GM19043 (cell line): ENCODE data around the gene SLC17A9.

ENCODE experiments used
- ATAC-seq: cut with Tn5 transposase; IDR thresholded peaks from one replicate; pipeline ENCODE4 v1.9.1; 2021; ENCODE audit warnings: low read depth; ENCODE audit not compliant: unreplicated experiment

Gene SLC17A9

GRCh38 chr20:62979310-62979709 is 26.8 kb downstream of the SLC17A9 start:
- no peak for ATAC-seq

GRCh38 chr20:62979876-62980373 is 27.4 kb downstream of the SLC17A9 start:
- no peak for ATAC-seq

DNA sequence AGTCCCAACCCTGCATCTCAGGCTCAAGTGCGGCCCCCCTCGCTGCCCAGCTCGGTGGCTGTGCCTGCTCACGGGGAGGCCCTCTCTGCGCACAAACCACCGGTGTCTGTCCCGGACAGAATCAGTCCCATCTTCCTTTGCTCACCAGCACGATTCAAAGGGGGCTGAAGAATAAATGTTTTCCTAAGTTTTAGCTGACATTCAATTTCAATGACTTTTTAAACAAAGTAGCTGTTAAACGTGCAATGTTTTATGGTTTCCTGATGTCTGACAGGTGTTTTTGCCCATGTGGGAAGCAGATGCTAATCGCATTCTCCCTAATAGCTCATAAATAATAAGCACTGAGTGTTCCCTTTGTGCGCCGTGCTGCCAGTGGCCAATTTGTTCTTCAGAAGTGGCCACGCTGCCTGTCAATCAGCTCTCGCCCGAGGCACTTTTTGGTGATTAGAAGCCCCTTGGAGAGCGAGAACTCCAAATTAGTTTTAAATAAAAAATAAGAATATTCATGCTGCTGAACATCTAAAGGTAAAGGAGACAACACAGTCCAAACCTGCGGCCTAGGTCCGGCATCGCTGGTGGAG is 28.0 kb downstream of the SLC17A9 start:
- no peak for ATAC-seq

GRCh38 chr20:62980970-62981369 is 28.5 kb downstream of the SLC17A9 start:
- no peak for ATAC-seq

DNA sequence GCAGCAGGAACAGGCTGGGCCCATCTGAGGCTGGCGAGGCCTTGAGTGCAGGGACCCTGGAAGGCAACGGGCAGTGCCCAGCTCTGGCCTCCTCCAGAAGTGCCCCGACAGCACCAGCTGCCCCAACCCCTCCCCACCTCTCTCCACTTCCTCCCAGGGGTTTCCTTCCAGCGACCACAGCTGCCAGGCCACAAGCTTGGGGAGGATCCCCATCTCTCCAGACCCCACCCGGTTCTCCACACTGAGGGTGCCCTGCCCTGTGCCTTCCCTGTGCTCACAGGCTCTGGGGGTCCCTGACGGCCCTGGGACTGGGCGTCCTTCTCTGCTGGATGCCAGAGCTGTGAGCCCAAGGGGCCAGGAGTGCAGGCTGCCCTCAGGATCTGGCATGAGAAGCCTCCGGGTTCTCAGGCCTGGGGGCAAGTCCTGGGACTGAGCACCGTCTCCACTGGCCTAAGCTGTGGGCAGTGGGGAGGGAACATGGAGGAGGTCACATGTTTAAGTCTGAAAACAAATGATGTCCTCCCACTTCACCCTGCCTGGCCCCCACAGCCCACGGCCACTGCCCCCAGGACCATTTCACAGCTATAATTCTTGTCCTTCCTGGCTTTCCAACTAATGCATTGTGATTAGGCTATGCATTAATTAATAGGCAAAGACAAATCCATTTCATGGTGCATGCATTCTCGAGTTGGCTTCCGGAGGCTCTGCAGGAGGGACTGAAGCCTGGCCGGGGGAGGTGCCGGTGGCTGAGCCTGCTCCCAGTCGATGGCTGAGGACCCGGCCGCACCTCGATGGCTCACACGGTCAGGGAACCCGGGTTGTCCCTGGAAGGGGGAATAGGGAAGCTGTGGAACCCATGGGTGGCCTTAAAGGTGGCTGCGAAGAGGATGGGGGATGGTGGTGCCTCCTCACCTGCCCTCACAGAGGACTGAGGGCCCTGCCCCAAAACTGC is 29.9 kb downstream of the SLC17A9 start:
- no peak for ATAC-seq

DNA sequence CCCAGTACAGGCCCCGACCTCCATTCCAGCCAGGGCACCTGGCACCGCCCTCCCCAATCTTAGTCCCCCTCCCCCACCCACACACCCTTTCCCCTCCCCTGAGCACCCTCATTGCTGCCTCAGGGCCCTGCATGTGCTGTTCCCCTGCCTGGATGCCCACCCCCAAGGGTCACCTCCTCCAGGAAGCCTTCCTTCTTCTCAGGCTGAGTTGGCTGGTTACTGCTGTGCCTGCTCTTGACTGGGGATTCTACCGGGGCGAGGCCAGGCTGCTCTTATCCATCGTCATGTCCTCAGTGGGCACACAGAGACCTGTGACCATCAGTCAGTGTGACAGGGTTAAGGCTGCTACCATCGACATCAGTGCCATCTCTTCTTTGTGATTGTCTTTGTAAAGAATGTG is 30.7 kb downstream of the SLC17A9 start:
- ATAC-seq, result no peak

- no peak for ATAC-seq
These were observed 32.3 kb downstream of the SLC17A9 start for GRCh38 chr20:62984666-62985443.

GRCh38 chr20:62985444-62985778 is 32.9 kb downstream of the SLC17A9 start:
- no peak for ATAC-seq

DNA sequence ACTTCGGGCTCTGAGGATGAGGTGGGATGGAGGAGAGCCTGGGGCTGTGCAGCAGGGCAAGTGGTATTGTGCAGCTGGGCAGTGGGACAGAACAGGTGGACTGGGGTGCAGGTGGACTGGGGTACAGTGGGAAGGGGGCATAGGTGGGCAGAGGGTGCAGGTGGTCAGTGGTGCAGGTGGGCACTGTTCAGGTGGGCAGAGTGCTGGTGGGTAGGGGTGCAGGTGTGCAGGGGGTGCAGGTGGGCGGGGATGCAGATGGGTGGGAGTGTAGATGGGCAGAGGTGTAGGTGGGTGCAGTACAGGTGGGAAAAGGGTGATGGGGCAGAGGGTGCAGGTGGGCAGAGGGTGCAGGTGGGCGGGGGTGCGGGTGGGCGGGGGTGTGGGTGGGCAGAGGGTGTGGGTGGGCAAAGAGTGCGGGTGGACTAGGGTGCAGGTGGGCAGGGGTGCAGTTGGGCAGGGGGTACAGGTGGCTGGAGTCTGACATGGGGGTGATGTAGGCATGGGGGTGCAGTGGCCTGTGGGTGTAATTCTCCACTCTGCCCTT is 33.8 kb downstream of the SLC17A9 start:
- ATAC-seq, result no peak

GRCh38 chr20:62987114-62987513 is 34.6 kb downstream of the SLC17A9 start:
- no peak for ATAC-seq

GRCh38 chr20:62989201-62989601 is 36.7 kb downstream of the SLC17A9 start:
- no peak for ATAC-seq

DNA sequence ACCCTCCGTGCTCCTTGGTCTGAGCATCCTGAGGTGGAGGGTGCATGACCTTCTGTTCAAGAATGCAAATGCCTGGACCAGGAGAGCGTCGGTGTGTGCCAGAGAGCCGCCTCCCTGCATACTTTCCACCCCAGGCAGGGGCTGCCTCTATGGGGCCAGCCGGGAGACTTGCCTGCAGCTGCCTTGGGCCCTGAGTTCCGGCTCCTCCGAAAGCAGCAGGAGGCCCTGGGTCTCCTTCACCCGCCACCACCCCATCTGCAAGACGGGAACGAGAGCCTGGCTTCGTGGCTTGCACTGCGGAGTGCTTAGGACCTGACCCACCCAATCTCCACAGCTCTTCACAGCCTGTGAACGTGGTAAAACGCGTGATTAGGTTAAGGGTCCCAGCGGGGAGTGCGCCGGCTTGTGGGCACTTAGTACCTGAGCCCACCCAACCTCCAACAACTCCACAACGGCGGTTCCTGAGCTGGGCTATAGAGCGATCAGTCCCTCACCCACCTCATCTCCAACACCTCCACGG is 37.9 kb downstream of the SLC17A9 start:
- ATAC-seq, result no peak

DNA sequence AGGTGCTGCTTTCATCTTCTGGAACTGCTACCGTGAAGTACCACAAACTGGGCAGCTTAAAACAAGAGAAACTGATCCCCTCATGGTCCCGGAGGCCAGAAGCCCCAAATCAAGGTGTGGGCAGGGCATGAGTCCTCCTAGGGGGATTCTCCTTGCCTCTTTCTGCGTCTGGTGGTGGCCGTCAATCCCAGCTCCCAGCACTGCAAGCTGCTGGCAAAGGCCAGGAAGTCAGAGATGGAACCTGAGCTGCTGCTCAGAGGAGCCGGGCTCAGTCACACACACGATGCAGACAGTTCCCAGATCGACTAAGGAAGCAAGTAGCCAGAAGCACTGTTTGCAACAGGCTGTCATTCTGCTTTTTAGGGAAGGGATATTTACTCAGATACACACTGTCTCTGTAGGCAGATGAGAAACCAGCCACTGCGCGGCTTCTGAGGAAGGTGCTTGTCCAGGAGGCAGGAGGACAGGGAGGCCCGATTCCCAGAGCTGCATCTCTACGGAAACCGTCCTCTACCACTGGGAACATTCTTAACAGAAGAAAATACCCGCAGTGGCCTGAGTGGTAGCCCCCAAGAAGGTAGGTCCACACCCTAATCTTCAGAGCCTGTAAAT is 38.8 kb downstream of the SLC17A9 start:
- ATAC-seq, result no peak

- no peak for ATAC-seq
These were observed 39.4 kb downstream of the SLC17A9 start for GRCh38 chr20:62991863-62992262.

- no peak for ATAC-seq
These were observed 41.5 kb downstream of the SLC17A9 start for GRCh38 chr20:62993856-62994494.

- ATAC-seq, result no peak
These were observed 42.4 kb downstream of the SLC17A9 start for GRCh38 chr20:62994869-62995281.

DNA sequence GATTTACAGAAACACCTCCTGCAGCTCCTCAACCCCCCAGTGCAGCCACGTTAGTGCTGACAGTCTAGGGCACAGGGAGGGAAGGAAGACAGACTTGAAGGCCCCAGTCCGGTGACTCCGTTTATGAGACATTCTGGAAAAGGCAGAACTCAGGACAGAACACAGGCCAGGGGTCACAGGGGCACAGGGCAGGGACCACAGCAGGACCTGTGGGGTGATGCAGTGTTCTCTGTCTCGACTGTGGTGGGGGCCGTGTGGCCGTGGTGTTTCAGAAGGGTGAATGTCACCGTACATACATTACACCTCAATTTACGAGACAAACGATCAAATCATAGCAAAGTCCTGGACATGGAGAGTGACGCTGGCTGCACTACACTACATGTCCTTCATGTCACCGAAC is 43.0 kb downstream of the SLC17A9 start:
- no peak for ATAC-seq

DNA sequence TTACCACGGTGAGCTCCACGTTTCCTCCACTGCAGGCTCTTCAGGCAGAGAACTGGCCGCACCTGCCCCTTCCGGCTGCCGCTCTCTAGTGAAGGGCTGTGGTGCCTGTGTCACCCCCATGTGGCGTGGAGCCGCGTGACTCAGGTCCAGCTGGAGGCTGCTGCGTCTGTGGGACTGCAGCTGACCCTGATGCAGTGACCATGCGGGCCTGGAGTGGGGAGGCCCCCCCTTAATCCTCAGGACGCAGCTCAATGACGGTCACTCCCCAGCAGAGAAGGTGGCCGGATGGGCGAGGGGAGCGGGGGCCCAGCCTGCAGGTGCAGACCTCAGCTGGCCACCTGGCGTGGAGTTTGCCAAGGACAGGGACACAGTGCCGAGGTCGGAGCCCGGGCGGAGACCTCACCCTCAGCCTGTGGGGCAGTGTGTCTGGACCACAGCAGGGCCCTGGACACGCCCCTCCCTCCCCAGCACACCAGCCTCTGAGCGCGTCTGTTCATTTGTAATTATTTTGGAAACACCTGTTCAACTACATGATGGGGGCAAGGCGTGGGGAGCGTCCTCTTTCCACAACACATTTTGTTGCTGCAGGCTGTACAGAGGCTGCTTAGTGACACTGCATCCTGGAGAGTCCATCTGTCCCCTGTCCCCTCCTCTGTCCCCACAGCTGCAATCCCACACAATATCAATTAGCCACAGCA is 43.5 kb downstream of the SLC17A9 start:
- ATAC-seq, result no peak

- no peak for ATAC-seq
These were observed 44.1 kb downstream of the SLC17A9 start for GRCh38 chr20:62996596-62996982.
